ENCODE measurements around the gene GABRA4.

DNA sequence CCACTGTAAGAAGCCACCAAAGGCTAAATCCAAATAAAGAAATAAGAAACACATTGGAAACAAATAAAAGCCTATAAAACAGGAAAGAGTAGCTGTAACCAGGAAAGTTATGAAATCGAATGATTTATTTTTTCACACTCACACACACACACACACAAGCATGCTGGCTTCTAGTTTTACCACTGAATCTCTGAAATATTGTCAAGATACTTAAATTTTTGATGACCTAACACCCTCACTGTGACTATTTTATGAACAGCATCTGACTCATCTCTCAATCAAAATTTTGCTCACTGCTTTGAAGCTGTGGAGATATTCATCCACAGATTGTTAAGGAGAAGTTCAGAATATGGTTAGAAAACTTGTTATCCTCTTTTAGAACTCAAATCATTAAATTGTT is 24.1 kb upstream of the GABRA4 start:
- TF ChIP-seq, protein P1, sequence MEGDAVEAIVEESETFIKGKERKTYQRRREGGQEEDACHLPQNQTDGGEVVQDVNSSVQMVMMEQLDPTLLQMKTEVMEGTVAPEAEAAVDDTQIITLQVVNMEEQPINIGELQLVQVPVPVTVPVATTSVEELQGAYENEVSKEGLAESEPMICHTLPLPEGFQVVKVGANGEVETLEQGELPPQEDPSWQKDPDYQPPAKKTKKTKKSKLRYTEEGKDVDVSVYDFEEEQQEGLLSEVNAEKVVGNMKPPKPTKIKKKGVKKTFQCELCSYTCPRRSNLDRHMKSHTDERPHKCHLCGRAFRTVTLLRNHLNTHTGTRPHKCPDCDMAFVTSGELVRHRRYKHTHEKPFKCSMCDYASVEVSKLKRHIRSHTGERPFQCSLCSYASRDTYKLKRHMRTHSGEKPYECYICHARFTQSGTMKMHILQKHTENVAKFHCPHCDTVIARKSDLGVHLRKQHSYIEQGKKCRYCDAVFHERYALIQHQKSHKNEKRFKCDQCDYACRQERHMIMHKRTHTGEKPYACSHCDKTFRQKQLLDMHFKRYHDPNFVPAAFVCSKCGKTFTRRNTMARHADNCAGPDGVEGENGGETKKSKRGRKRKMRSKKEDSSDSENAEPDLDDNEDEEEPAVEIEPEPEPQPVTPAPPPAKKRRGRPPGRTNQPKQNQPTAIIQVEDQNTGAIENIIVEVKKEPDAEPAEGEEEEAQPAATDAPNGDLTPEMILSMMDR (IDR thresholded peaks at IDR 0.05 in 4 of 5, conservative IDR thresholded peaks at IDR 0.05 in 1 of 5): no peak
- TF ChIP-seq POLR2A (IDR thresholded peaks at IDR 0.05): no peak

Data from gastrocnemius medialis (tissue), 4 donors.